ENCODE data around the gene LRFN5.
"Not testable (repeated sequence)": the region's sequence is repeated elsewhere in the genome, so short reads cannot be mapped to it uniquely, and the experiment has no call there.

LRFN5 gene

GRCh38 chr14:41606532-41607303, at the start of gene LRFN5:
Gene LRFN5, plus strand, starts transcription at chr14:41606876.
- no peak for DNase-seq (ENCODE audit: low read depth in 2 of 2)

- no peak for DNase-seq (ENCODE audit: low read depth in 2 of 2)
Observed at GRCh38 chr14:41558490-41558889, 48.2 kb upstream of the LRFN5 start.

GRCh38 chr14:41566864-41567263, 39.8 kb upstream of the LRFN5 start:
- not testable (repeated sequence) for DNase-seq (ENCODE audit: low read depth in 2 of 2)

GRCh38 chr14:41568979-41569378, 37.7 kb upstream of the LRFN5 start:
- DNase-seq (ENCODE audit: low read depth in 2 of 2): no peak

- no peak for DNase-seq (ENCODE audit: low read depth in 2 of 2)
Observed at GRCh38 chr14:41570415-41571155, 36.1 kb upstream of the LRFN5 start.

- no peak for DNase-seq (ENCODE audit: low read depth in 2 of 2)
Observed at GRCh38 chr14:41586237-41586636, 20.4 kb upstream of the LRFN5 start.

GRCh38 chr14:41597647-41598046, 9.0 kb upstream of the LRFN5 start:
- DNase-seq (ENCODE audit: low read depth in 2 of 2): no peak

GRCh38 chr14:41599805-41600385, 6.8 kb upstream of the LRFN5 start:
- DNase-seq (ENCODE audit: low read depth in 2 of 2): not testable (repeated sequence)

GRCh38 chr14:41604721-41605531, 1.8 kb upstream of the LRFN5 start:
- DNase-seq (ENCODE audit: low read depth in 2 of 2): no peak

- no peak for DNase-seq (ENCODE audit: low read depth in 2 of 2)
Observed at GRCh38 chr14:41605550-41606281, 960 bp upstream of the LRFN5 start.

- DNase-seq (ENCODE audit: low read depth in 2 of 2): no peak
Observed at GRCh38 chr14:41606282-41606531, 469 bp upstream of the LRFN5 start.

GRCh38 chr14:41607304-41607775, 664 bp downstream of the LRFN5 start:
- DNase-seq (ENCODE audit: low read depth in 2 of 2): no peak

- no peak for DNase-seq (ENCODE audit: low read depth in 2 of 2)
Observed at GRCh38 chr14:41607966-41608663, 1.4 kb downstream of the LRFN5 start.

GRCh38 chr14:41608681-41609390, 2.2 kb downstream of the LRFN5 start:
- no peak for DNase-seq (ENCODE audit: low read depth in 2 of 2)

GRCh38 chr14:41609704-41610183, 3.1 kb downstream of the LRFN5 start:
- no peak for DNase-seq (ENCODE audit: low read depth in 2 of 2)

GRCh38 chr14:41615011-41615595, 8.4 kb downstream of the LRFN5 start:
- DNase-seq (ENCODE audit: low read depth in 2 of 2): no peak

- DNase-seq (ENCODE audit: low read depth in 2 of 2): no peak
Observed at GRCh38 chr14:41623736-41624135, 17.1 kb downstream of the LRFN5 start.

- DNase-seq (ENCODE audit: low read depth in 2 of 2): no peak
Observed at GRCh38 chr14:41629876-41630275, 23.2 kb downstream of the LRFN5 start.

- no peak for DNase-seq (ENCODE audit: low read depth in 2 of 2)
Observed at GRCh38 chr14:41634286-41634685, 27.6 kb downstream of the LRFN5 start.
